WTC11 (cell line): ENCODE measurements around the gene FGF22. TPM values are rescaled to one million over a fixed set of nuclear protein-coding genes. Genes with fewer than 3 reads are reported as not detected.

Experiments used
- ATAC-seq: fragments of 200-7000 bp; cut with Tn5 transposase; 2 replicates; pipeline ENCODE4 v1.10.0; 2021; ENCODE audit warnings: mild to moderate bottlenecking, moderate library complexity
- CTCF ChIA-PET: fragments of 300-600 bp; sonication (Branson Sonifier 250); formaldehyde crosslinking; loops from one replicate; lab custom pipeline; 2021; ENCODE audit warnings: antibody characterized with exemption; lab: Charles Lee
- POLR2A ChIA-PET: fragments of 350-600 bp; sonication (Branson Sonifier 250); formaldehyde crosslinking; loops from one replicate; lab custom pipeline; 2021; ENCODE audit warnings: antibody characterized with exemption; lab: Charles Lee
- DNase-seq: peaks from one replicate; pipeline ENCODE4 v3.0.0; 2021; ENCODE audit warnings: low spot score
- H3K27ac Mint-ChIP-seq: 2 replicates; pipeline ENCODE4 v1.8.0; 2021; ENCODE audit warnings: mixed read lengths
- H3K27me3 Mint-ChIP-seq: 2 replicates; pipeline ENCODE4 v1.8.0; 2021; ENCODE audit warnings: low read depth, mild to moderate bottlenecking, moderate library complexity, mixed read lengths
- H3K36me3 Mint-ChIP-seq: 2 replicates; pipeline ENCODE4 v1.8.0; 2021; ENCODE audit warnings: mixed read lengths
- H3K4me1 Mint-ChIP-seq: 2 replicates; pipeline ENCODE4 v1.8.0; 2022; ENCODE audit warnings: mixed read lengths
- H3K4me3 Mint-ChIP-seq: 2 replicates; pipeline ENCODE4 v1.8.0; 2021; ENCODE audit warnings: mild to moderate bottlenecking, moderate library complexity, mixed read lengths
- H3K9me3 Mint-ChIP-seq: 2 replicates; pipeline ENCODE4 v1.8.0; 2021; ENCODE audit warnings: mixed read lengths
- CREM ChIP-seq: sonication (generic); formaldehyde crosslinking; IDR thresholded peaks from 2 replicates; pipeline ENCODE4 v1.8.1; 2022; ENCODE audit warnings: mild to moderate bottlenecking, missing genetic modification reagents, moderate library complexity
- ELF4 ChIP-seq: sonication (generic); formaldehyde crosslinking; IDR thresholded peaks from 2 replicates; pipeline ENCODE4 v1.8.1; 2022; ENCODE audit warnings: low read depth, mild to moderate bottlenecking, moderate library complexity, missing genetic modification reagents
- EMX1 ChIP-seq: fragments of 250-450 bp; sonication (Bioruptor Pico); IDR thresholded peaks from 2 replicates; pipeline ENCODE4 v1.8.0; 2021; ENCODE audit warnings: mild to moderate bottlenecking
- FOXJ3 ChIP-seq: sonication (generic); formaldehyde crosslinking; IDR thresholded peaks from 2 replicates; pipeline ENCODE4 v1.9.0; 2021; ENCODE audit warnings: missing genetic modification reagents, mild to moderate bottlenecking, borderline replicate concordance
- GABPB1 ChIP-seq: sonication (generic); formaldehyde crosslinking; IDR thresholded peaks from 2 replicates; pipeline ENCODE4 v1.8.1; 2023; ENCODE audit warnings: mild to moderate bottlenecking, missing genetic modification reagents
- GRHL2 ChIP-seq: fragments of 250-450 bp; sonication (Bioruptor Pico); IDR thresholded peaks from 2 replicates; pipeline ENCODE4 v1.8.0; 2022; ENCODE audit warnings: mild to moderate bottlenecking, moderate library complexity; ENCODE audit not compliant: insufficient replicate concordance, severe bottlenecking
- HMGA2 ChIP-seq: fragments of 250-450 bp; sonication (Bioruptor Pico); IDR thresholded peaks from 2 replicates; pipeline ENCODE4 v1.4.0; 2021; ENCODE audit warnings: mild to moderate bottlenecking, moderate library complexity
- NFYB ChIP-seq: sonication (generic); formaldehyde crosslinking; conservative IDR thresholded peaks from 2 replicates; pipeline ENCODE4 v1.8.0; 2022; ENCODE audit warnings: low read depth, missing genetic modification reagents
- NR1H2 ChIP-seq: sonication (generic); formaldehyde crosslinking; IDR thresholded peaks from 2 replicates; pipeline ENCODE4 v1.9.0; 2021; ENCODE audit warnings: mild to moderate bottlenecking, moderate library complexity, missing genetic modification reagents
- NR2C2 ChIP-seq: sonication (generic); formaldehyde crosslinking; IDR thresholded peaks from 2 replicates; pipeline ENCODE4 v1.8.0; 2022; ENCODE audit warnings: mild to moderate bottlenecking, missing genetic modification reagents
- PRRX2 ChIP-seq: fragments of 250-450 bp; sonication (Bioruptor Pico); IDR thresholded peaks from 2 replicates; pipeline ENCODE4 v1.8.0; 2021; ENCODE audit warnings: mild to moderate bottlenecking
- RORB ChIP-seq: fragments of 250-450 bp; sonication (Bioruptor Pico); IDR thresholded peaks from 2 replicates; pipeline ENCODE4 v1.9.0; 2021; ENCODE audit warnings: mild to moderate bottlenecking
- SMAD4 ChIP-seq: sonication (generic); formaldehyde crosslinking; IDR thresholded peaks from 2 replicates; pipeline ENCODE4 v1.8.0; 2022; ENCODE audit warnings: mild to moderate bottlenecking, missing genetic modification reagents
- TCF7 ChIP-seq: sonication (generic); formaldehyde crosslinking; IDR thresholded peaks from 2 replicates; pipeline ENCODE4 v1.8.0; 2022; ENCODE audit warnings: mild to moderate bottlenecking, low read depth, missing genetic modification reagents, moderate library complexity
- TP53 ChIP-seq: sonication (generic); formaldehyde crosslinking; IDR thresholded peaks from 2 replicates; pipeline ENCODE4 v1.8.1; 2023; ENCODE audit warnings: mild to moderate bottlenecking, missing genetic modification reagents
- ZNF138 ChIP-seq: sonication (generic); formaldehyde crosslinking; conservative IDR thresholded peaks from 2 replicates; pipeline ENCODE4 v1.8.1; 2022; ENCODE audit warnings: mild to moderate bottlenecking, moderate library complexity, missing genetic modification reagents
- total RNA-seq: library from RNA; stranded (reverse); gene quantifications from 3 replicates; pipeline ENCODE4 v1.2.3, GENCODE V29; 2021
- TF ChIP-seq, protein P1 (sequence below): fragments of 250-450 bp; sonication (Bioruptor Pico); IDR thresholded peaks from 2 replicates; pipeline ENCODE4 v1.9.0; 2021; ENCODE audit warnings: moderate library complexity, mild to moderate bottlenecking, inconsistent platforms, borderline replicate concordance
- TF ChIP-seq, protein P2 (sequence below): sonication (generic); formaldehyde crosslinking; IDR thresholded peaks from 2 replicates; pipeline ENCODE4 v1.8.1; 2022; ENCODE audit warnings: mild to moderate bottlenecking, missing genetic modification reagents, moderate library complexity, borderline replicate concordance
- TF ChIP-seq, protein P3 (sequence below): sonication (generic); formaldehyde crosslinking; IDR thresholded peaks from 2 replicates; pipeline ENCODE4 v1.8.1; 2022; ENCODE audit warnings: low read depth, mild to moderate bottlenecking, moderate library complexity, missing genetic modification reagents, borderline replicate concordance
- TF ChIP-seq, protein P4 (sequence below): sonication (generic); formaldehyde crosslinking; IDR thresholded peaks from 2 replicates; pipeline ENCODE4 v1.8.0; 2023; ENCODE audit warnings: missing genetic modification reagents
- TF ChIP-seq, protein P5 (sequence below): sonication (generic); formaldehyde crosslinking; IDR thresholded peaks from 2 replicates; pipeline ENCODE4 v1.8.1; 2023; ENCODE audit warnings: mild to moderate bottlenecking, moderate library complexity, missing genetic modification reagents
- TF ChIP-seq, protein P6 (sequence below): sonication (generic); formaldehyde crosslinking; IDR thresholded peaks from 2 replicates; pipeline ENCODE4 v1.8.1; 2023; ENCODE audit warnings: mild to moderate bottlenecking, missing genetic modification reagents, moderate library complexity
- TF ChIP-seq, protein P7 (sequence below): sonication (generic); formaldehyde crosslinking; IDR thresholded peaks from 2 replicates; pipeline ENCODE4 v1.8.0; 2022; ENCODE audit warnings: mild to moderate bottlenecking, missing genetic modification reagents

Gene FGF22
- total RNA-seq, 1 experiment from 2014 or later: 1.6 TPM

DNA sequence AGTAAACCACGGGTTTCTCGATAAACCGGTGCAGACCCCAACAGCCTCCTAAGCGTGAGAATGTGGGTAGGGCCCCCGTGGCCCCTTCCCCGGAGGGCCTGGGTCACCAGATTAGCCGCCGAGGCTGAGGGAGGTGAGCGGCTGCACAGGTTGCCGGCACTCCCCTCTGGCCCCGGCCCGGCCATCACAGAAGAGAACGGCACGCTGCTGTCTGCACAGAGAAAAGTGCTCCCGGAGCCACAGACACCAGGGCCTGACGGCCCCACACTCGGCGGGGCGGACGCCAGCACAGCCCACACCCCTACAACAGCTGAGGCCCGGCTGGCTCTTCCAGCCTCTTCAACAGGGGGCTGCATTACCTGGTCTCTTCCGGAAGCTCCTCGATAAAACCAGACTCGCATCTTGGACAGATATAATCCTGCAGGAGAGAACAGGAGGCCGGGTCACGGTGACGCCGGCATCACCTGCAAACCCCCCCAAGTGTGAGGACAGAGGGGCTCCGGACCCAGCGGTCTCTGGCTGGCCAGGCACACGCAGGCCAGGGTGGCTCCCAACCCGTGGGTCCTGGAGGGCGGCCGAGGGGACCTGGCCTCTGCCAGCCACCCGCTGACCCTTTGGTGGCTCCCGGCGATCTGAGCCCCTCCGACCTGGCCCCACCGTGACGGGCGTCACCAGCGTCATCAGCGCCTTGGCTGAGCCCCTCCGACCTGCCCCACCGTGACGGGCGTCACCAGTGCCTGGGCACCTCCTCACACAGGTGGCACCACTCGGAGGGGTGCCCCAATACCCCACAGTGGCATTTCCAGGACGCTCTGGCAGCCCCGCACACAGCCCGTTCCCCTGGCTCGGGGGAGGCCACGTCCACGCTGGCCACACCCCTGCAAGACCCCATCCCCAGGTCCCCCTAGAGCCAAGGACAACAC lies 13.0 kb downstream of the FGF22 start:
- ChIA-PET POLR2A (no interaction called here), CTCF (no interaction called here)
- DNase-seq (no peak), ATAC-seq (no peak)
- Mint-ChIP-seq H3K27ac (no peak overlapping the region), H3K4me3 (no peak overlapping the region), H3K9me3 (no peaks in the 10 kb centered on the region), H3K36me3 (no peaks in the 10 kb centered on the region), H3K27me3 (no peaks in the 10 kb centered on the region), H3K4me1 (no peaks in the 10 kb centered on the region)
- TF ChIP-seq HMGA2 (CRISPR knock-in tag) (no peak), EMX1 (CRISPR knock-in tag) (no peak)
- TF ChIP-seq, protein P1, sequence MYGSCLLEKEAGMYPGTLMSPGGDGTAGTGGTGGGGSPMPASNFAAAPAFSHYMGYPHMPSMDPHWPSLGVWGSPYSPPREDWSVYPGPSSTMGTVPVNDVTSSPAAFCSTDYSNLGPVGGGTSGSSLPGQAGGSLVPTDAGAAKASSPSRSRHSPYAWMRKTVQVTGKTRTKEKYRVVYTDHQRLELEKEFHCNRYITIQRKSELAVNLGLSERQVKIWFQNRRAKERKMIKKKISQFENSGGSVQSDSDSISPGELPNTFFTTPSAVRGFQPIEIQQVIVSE (CRISPR knock-in tag): no peak

DNA sequence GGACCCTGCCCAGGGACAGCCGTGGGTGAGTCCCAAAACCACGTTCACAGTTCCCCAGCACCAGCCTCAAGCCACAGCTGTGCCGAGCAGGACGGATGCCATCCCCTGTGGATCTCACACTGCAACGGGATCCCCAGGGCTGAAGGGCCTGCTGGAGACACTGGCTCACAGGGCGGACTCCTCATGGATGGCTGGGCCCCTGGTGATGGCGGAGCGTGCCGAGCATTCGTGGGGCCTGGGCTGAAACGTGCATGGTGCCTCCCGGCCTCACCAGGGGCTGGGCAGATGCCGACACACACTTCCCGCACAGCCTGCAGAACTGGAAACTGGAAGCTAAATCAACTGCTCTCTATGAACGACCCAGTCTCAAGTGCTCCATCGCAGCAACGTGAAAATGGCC lies 13.7 kb downstream of the FGF22 start:
- H3K4me3 Mint-ChIP-seq: no peak overlapping the region
- no peak for TF ChIP-seq GABPB1
- TF ChIP-seq NR2C2: no peak
- TF ChIP-seq ELF4 (CRISPR knock-in tag): no peak
- no peak overlapping the region for H3K27ac Mint-ChIP-seq
- no peaks in the 10 kb centered on the region for H3K4me1 Mint-ChIP-seq
- no peak for ATAC-seq
- no peak for DNase-seq
- H3K9me3 Mint-ChIP-seq: no peaks in the 10 kb centered on the region
- ChIA-PET CTCF (no interaction called here), POLR2A (no interaction called here)
- H3K36me3 Mint-ChIP-seq: no peaks in the 10 kb centered on the region
- H3K27me3 Mint-ChIP-seq: no peaks in the 10 kb centered on the region

DNA sequence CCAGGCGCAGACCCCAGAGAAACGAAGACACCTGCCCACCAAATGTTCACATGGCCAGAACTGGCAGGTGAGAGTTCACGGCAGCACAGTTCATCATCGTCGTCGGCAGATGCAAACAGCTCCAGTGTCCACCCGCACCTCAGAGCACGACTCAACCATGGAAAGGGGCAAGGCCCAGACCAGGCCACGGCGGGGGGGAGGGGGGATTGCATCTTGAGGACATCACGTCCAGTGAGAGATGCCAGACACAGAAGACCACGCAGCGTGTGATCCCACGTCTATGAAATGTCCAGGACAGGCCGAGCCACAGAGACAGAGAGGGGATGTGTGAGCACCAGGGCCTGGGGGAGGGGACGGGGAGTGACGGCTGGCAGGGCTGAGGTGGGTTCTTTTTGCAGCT lies 16.0 kb downstream of the FGF22 start:
- Mint-ChIP-seq H3K27me3 (no peaks in the 10 kb centered on the region), H3K9me3 (no peaks in the 10 kb centered on the region), H3K36me3 (no peaks in the 10 kb centered on the region), H3K27ac (peak overlapping the region; percentile 53), H3K4me3 (no peak overlapping the region), H3K4me1 (peaks cover 3% of the 10 kb centered on the region; the same call in 1 of the 2 replicates)
- DNase-seq: no peak
- ChIA-PET CTCF (interaction anchor here (1.4 kb wide), 1 partner anchor 23 kb away, joined by 4 read pairs; no protein-coding TSS in a partner anchor), POLR2A (interaction anchor here (1.0 kb wide), 1 partner anchor 144 kb away, joined by 3 read pairs; no protein-coding TSS in a partner anchor)
- no peak for ATAC-seq
- no peak for TF ChIP-seq SMAD4 (CRISPR knock-in tag)
- TF ChIP-seq, protein P2, sequence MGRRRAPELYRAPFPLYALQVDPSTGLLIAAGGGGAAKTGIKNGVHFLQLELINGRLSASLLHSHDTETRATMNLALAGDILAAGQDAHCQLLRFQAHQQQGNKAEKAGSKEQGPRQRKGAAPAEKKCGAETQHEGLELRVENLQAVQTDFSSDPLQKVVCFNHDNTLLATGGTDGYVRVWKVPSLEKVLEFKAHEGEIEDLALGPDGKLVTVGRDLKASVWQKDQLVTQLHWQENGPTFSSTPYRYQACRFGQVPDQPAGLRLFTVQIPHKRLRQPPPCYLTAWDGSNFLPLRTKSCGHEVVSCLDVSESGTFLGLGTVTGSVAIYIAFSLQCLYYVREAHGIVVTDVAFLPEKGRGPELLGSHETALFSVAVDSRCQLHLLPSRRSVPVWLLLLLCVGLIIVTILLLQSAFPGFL (CRISPR knock-in tag): no peak
- TF ChIP-seq CREM: no peak
- TF ChIP-seq TP53: no peak
- no peak for TF ChIP-seq ZNF138 (CRISPR knock-in tag)
- no peak for TF ChIP-seq FOXJ3 (CRISPR knock-in tag)
- no peak for TF ChIP-seq GABPB1
- TF ChIP-seq, protein P3, sequence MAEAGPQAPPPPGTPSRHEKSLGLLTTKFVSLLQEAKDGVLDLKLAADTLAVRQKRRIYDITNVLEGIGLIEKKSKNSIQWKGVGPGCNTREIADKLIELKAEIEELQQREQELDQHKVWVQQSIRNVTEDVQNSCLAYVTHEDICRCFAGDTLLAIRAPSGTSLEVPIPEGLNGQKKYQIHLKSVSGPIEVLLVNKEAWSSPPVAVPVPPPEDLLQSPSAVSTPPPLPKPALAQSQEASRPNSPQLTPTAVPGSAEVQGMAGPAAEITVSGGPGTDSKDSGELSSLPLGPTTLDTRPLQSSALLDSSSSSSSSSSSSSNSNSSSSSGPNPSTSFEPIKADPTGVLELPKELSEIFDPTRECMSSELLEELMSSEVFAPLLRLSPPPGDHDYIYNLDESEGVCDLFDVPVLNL (CRISPR knock-in tag): no peak
- TF ChIP-seq NFYB (CRISPR knock-in tag): no peak
- TF ChIP-seq, protein P4, sequence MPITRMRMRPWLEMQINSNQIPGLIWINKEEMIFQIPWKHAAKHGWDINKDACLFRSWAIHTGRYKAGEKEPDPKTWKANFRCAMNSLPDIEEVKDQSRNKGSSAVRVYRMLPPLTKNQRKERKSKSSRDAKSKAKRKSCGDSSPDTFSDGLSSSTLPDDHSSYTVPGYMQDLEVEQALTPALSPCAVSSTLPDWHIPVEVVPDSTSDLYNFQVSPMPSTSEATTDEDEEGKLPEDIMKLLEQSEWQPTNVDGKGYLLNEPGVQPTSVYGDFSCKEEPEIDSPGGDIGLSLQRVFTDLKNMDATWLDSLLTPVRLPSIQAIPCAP (CRISPR knock-in tag): no peak
- TF ChIP-seq GRHL2: no peak
- TF ChIP-seq ELF4 (CRISPR knock-in tag): no peak
- TF ChIP-seq TCF7 (CRISPR knock-in tag): no peak
- TF ChIP-seq, protein P5, sequence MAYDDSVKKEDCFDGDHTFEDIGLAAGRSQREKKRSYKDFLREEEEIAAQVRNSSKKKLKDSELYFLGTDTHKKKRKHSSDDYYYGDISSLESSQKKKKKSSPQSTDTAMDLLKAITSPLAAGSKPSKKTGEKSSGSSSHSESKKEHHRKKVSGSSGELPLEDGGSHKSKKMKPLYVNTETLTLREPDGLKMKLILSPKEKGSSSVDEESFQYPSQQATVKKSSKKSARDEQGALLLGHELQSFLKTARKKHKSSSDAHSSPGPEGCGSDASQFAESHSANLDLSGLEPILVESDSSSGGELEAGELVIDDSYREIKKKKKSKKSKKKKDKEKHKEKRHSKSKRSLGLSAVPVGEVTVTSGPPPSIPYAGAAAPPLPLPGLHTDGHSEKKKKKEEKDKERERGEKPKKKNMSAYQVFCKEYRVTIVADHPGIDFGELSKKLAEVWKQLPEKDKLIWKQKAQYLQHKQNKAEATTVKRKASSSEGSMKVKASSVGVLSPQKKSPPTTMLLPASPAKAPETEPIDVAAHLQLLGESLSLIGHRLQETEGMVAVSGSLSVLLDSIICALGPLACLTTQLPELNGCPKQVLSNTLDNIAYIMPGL: no peak
- TF ChIP-seq, protein P6, sequence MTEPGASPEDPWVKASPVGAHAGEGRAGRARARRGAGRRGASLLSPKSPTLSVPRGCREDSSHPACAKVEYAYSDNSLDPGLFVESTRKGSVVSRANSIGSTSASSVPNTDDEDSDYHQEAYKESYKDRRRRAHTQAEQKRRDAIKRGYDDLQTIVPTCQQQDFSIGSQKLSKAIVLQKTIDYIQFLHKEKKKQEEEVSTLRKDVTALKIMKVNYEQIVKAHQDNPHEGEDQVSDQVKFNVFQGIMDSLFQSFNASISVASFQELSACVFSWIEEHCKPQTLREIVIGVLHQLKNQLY (CRISPR knock-in tag): no peak
- TF ChIP-seq, protein P7, sequence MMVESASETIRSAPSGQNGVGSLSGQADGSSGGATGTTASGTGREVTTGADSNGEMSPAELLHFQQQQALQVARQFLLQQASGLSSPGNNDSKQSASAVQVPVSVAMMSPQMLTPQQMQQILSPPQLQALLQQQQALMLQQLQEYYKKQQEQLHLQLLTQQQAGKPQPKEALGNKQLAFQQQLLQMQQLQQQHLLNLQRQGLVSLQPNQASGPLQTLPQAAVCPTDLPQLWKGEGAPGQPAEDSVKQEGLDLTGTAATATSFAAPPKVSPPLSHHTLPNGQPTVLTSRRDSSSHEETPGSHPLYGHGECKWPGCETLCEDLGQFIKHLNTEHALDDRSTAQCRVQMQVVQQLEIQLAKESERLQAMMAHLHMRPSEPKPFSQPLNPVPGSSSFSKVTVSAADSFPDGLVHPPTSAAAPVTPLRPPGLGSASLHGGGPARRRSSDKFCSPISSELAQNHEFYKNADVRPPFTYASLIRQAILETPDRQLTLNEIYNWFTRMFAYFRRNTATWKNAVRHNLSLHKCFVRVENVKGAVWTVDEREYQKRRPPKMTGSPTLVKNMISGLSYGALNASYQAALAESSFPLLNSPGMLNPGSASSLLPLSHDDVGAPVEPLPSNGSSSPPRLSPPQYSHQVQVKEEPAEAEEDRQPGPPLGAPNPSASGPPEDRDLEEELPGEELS: no peak
- TF ChIP-seq RORB: no peak
- no peak for TF ChIP-seq NR1H2 (CRISPR knock-in tag)
- no peak for TF ChIP-seq PRRX2 (CRISPR knock-in tag)
